Stimulated activated CD4-positive, alpha-beta T cell treated with anti-CD3 and anti-CD28 coated beads, TNF-alpha, amount 100 ng/mL, for 1 hour (primary cell): ENCODE measurements around the gene EXOC4.

Source experiments
- DNase-seq, 3 donors: peaks; one replicate each; pipeline ENCODE4 v3.0.0-alpha.2; 2020; ENCODE audit warnings: low read depth in 3 of 3, low spot score in 1 of 3

Gene EXOC4

GRCh38 chr7:133419041-133419440, 166.2 kb downstream of the EXOC4 start:
- DNase-seq, result no peak

DNA sequence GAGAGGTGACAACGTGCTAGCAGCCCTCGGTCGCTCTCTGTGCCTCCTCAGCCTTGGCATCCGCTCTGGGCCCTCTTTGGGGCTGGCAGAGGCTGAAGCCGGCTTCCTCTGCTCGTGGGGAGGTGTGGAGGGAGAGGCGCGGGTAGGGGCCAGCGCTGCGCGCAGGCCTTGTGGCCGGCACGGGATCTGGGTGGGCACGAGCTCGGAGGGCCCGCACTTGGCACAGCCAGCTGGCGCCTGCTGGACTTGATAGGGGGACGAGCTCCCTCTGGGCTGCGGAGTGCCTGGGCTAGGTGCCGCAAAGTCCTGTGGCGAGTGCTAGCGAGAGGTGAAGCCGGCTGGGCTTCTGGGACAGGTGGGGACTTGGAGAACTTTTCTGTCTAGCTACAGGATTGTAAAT, 170.7 kb downstream of the EXOC4 start:
- no peak for DNase-seq

GRCh38 chr7:133428326-133428725, 175.4 kb downstream of the EXOC4 start:
- DNase-seq, result no peak

DNA sequence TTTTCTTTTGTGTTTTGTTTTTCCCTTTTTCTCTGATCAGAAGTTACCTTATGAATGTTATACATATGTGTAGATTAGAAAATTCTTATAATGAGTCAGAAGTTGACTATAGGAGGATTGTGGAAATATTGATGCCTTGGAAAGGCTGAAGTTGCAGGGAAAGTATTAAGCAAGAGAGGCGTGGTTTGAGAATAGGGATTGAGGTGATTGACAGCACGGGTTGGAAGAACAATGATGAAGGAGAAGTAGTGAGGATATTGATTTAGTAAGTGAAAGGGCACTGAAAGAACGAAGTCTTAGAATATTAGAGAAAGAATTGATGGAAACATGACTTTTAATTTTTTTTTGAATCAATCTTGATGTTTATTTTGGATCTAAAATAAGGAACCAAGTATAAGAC, 176.0 kb downstream of the EXOC4 start:
- DNase-seq, result no peak

DNA sequence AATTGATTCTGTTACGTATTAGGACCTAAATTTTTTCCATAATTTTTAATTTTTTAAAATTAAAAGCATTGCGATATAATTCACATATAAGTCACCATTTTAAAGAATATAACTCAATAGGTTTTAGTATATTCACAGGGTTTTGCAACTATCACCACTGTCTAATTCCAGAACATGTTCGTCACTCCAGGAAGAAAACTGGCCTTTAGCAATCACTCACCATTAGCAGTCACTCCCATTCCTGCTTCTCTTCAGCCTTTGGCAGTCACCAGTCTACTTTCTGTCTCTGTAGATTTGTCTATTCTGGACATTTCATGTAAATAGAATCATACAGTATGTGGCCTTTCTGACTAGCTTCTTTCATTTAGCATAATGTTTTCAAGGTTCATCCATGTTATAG, 176.5 kb downstream of the EXOC4 start:
- DNase-seq, result no peak

GRCh38 chr7:133431134-133431724, 178.4 kb downstream of the EXOC4 start:
- no peak for DNase-seq

GRCh38 chr7:133433165-133433812, 180.4 kb downstream of the EXOC4 start:
- no peak for DNase-seq

DNA sequence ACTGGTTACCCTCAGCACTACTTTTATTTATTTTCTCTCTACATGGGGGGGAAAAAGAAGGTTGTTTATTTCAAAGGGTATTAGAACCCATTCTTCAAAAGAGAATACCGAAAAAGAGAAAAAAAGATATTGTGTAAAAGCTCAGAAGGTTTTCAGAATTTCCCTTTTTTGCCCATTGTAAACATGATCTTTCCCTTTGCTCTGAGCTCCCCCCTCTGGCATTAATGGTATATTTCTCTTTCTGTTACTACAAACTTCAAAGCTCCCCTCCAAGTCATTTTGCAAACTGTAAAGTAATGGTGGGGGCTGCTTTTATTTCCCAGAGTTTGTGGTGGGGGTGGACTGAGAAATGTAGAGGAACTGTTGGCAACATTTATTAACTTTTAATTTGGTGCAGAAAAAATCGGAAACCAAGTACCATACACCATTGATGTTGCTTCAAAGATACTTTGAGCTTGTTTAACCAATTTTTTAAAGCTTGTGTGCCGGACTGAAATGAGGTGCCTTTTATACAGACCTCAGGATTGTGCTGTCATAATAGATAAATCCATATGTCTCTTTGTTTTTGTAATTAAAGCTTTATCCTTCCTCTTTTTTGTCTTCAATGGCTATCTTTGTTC, 181.5 kb downstream of the EXOC4 start:
- no peak for DNase-seq

DNA sequence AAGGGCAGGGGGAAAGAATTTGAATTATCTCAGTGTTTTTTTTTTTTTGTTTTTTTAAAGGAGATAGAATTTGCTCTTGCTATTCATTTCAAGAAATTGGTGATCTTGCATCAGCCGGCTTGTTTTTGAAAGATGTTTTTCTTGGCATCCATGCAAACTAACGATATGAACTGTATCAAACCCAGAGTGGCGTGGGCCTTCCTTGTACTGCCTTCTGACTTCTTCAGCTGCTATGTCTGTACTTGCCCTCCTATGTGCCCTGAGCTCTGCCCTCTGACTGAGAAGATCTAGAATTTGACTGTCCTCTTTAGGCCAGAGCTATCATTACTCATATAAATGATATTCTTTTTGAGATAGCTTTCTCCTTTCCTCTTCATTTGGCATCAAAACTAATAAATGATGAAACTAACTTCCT, 183.1 kb downstream of the EXOC4 start:
- no peak for DNase-seq

GRCh38 chr7:133437544-133437943, 184.7 kb downstream of the EXOC4 start:
- no peak for DNase-seq

- no peak for DNase-seq
Measured at GRCh38 chr7:133442818-133443217, 189.9 kb downstream of the EXOC4 start.

- DNase-seq, result no peak
Measured at GRCh38 chr7:133445617-133446016, 192.7 kb downstream of the EXOC4 start.

- DNase-seq, result no peak
Measured at GRCh38 chr7:133448012-133448411, 195.1 kb downstream of the EXOC4 start.

GRCh38 chr7:133452577-133452976, 199.7 kb downstream of the EXOC4 start:
- DNase-seq, result no peak

GRCh38 chr7:133458688-133459087, 205.8 kb downstream of the EXOC4 start:
- no peak for DNase-seq

DNA sequence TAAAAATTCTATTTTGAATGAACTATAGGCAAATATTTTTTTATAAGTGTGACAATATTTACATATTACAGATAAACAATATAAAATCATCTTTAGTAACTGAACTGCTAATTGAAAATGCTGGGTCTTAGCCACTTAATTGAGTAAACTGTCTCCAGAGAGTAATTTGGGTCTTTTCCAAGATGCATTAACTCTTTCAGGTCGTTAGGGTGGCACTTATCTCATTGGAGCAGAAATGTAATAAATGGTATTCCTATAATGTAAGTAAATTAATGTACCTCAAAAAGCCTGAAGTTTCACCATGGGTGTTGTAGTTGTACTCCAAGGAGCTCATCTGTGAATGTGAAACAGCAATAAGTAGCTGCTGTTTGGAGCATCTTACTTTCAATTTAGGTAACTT, 208.5 kb downstream of the EXOC4 start:
- DNase-seq, result no peak

DNA sequence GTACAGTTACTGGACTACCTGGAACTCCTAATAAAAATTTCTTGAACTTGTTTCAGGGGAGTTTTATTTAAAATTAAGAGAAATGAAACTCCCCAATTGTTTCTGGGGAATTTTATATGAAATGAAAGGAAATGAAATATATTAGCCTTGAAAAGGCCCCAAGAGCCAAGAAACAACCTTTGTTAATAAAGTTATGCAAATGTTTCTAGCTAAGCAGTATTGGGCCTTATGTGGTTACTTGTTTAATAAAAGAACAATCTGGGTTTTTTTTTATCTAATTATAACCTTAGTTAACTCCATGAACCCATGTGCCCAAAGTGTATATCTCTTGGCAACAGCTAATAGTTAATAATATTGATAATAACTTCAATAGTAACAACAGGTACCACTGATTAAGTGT, 222.8 kb downstream of the EXOC4 start:
- no peak for DNase-seq

DNA sequence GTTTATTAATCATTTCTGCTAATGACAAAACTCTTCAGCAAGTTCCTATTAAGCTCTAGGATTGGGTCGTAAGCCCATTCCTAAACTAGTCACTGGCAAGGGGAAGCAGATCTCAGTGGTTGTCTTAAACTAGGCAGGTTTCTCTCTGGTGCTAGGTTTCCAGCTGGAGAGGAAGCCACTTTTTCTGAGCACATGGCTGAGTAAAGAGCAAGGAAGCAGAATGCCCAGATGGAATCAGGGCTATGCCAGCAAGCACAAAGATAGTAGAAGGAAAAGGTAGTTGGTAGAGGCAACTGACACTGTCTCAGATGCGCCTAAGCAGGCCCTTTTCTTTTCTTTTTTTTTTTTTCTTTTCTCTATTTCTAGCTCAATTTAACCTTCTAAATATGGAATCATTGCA, 224.9 kb downstream of the EXOC4 start:
- no peak for DNase-seq

GRCh38 chr7:133478591-133479135, 225.8 kb downstream of the EXOC4 start:
- no peak for DNase-seq

GRCh38 chr7:133479456-133480065, 226.7 kb downstream of the EXOC4 start:
- DNase-seq, result no peak

- DNase-seq, result no peak
Measured at GRCh38 chr7:133480868-133481267, 228.0 kb downstream of the EXOC4 start.

DNA sequence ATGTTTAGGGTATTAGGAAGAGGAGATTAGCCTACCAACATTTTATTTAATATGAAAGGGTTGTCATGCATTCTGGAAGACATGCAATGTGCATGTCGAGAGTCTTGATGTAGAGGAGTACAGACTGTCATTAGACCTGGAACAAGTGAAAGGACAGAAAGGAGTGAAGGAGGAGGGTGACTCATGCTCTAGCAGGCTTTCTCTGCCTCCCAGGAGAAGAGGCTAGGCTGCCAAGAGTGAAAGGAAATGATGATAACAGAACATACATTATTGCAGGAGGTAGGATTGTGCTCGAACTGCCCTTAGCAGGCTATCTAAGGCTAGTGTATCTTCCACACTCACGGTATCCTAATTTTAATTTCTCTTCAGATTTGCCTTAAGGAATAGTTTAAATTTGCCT, 228.8 kb downstream of the EXOC4 start:
- DNase-seq, result no peak
